K562 (cell line): Measurements from ENCODE around the gene TTC32. TPM values are rescaled to one million over a fixed set of nuclear protein-coding genes. Genes with fewer than 3 reads are reported as not detected.
A peak's percentile ranks its signal among the peaks of the same experiment; 100 is the strongest.

Experiments
- ARID1B ChIP-seq: fragments of 450-650 bp; IDR thresholded peaks from 2 replicates; pipeline ENCODE4 v1.6.1; 2016; ENCODE audit warnings: antibody characterized with exemption, mild to moderate bottlenecking, inconsistent platforms
- CBFA2T3 ChIP-seq: fragments of 450-650 bp; IDR thresholded peaks from 2 replicates; pipeline ENCODE4 v1.6.1; 2017
- DPF2 ChIP-seq: fragments of 450-650 bp; IDR thresholded peaks from 2 replicates; pipeline ENCODE4 v1.6.1; 2016
- ETV5 ChIP-seq: sonication (generic); formaldehyde crosslinking; IDR thresholded peaks from 2 replicates; pipeline ENCODE4 v1.4.0; 2020; ENCODE audit warnings: low read depth, mild to moderate bottlenecking, missing genetic modification reagents
- FOSL1 ChIP-seq: fragments of 200-800 bp; sonication (Bioruptor generic); conservative IDR thresholded peaks from 2 replicates; pipeline ENCODE4 v1.6.1; 2016; ENCODE audit warnings: missing genetic modification characterization, missing compliant biosample characterization
- PHF21A ChIP-seq: fragments of 450-650 bp; IDR thresholded peaks from 2 replicates; pipeline ENCODE4 v1.6.1; 2017; ENCODE audit warnings: low read depth, borderline replicate concordance
- RBFOX2 ChIP-seq: fragments of 200-400 bp; formaldehyde crosslinking; IDR thresholded peaks from 2 replicates; pipeline ENCODE4 v1.6.1; 2017; ENCODE audit warnings: low read depth, mild to moderate bottlenecking, low read length, moderate library complexity
- RBM39 ChIP-seq: fragments of 200-400 bp; formaldehyde crosslinking; optimal IDR thresholded peaks from 2 replicates; pipeline ENCODE3; 2018; ENCODE audit warnings: low read depth, low read length
- RNF2 ChIP-seq: sonication (generic); IDR thresholded peaks from 2 replicates; pipeline ENCODE4 v1.6.1; 2016
- VEZF1 ChIP-seq: fragments of 200-800 bp; sonication (Bioruptor generic); IDR thresholded peaks from 2 replicates; pipeline ENCODE4 v1.6.1; 2017; ENCODE audit warnings: missing genetic modification characterization, missing compliant biosample characterization
- ZFX ChIP-seq: sonication (generic); formaldehyde crosslinking; IDR thresholded peaks from 2 replicates; pipeline ENCODE4 v1.8.0; 2022; ENCODE audit warnings: mild to moderate bottlenecking, missing genetic modification reagents, moderate library complexity
- polyA plus RNA-seq, 8 experiments: library from polyadenylated mRNA; depleted of rRNA in 4 of 8; stranded (reverse) in 5 of 8; unstranded in 3 of 8; fragments of >200 nt; fragmentation: Nextera tagmentation in 2 of 8; fragmentation: Illumina TruSeq in 1 of 8; extraction: Ambion mirVana in 2 of 8; extraction: Trizol in 1 of 8; gene quantifications; 2 replicates each; pipeline versions ENCODE4 v1.2.1 to v1.2.3, GENCODE V29; 2011 to 2014; ENCODE audit warnings: inconsistent platforms in 1 of 8, missing spikeins in 1 of 8
- total RNA-seq, 7 experiments: library from RNA; depleted of rRNA in 6 of 7; stranded (reverse); fragments of >200 nt in 6 of 7; fragmentation: Illumina TruSeq in 2 of 7; extraction: Trizol in 2 of 7; gene quantifications; 2 replicates each; pipeline versions ENCODE4 v1.2.1 to v1.2.3, GENCODE V29; 2011 to 2021; ENCODE audit warnings: low replicate concordance in 1 of 7

The TTC32 gene
- total and polyA plus RNA-seq, 9 of the 15 experiments (the other 6 are each of a cell fraction or from before 2014, with no cell fraction given): 27.6 to 71.4 (median 52.6) TPM

- TF ChIP-seq RBFOX2 (0 out of 2 replicates have a peak, but pooled peaks have one; percentile 2), VEZF1 (CRISPR knock-in tag) (0 out of 2 replicates have a peak, but pooled peaks have one; percentile 11), RNF2 (no peak), PHF21A (no peak), ARID1B (peak; percentile 62), ZFX (CRISPR knock-in tag) (peak; percentile 30; the same call in 1 of the 2 replicates), DPF2 (peak; percentile 51), FOSL1 (tag) (0 out of 2 replicates have a peak, but pooled peaks have one; percentile 41), ETV5 (CRISPR knock-in tag) (no peak), CBFA2T3 (peak; percentile 21; the same call in 1 of the 2 replicates), RBM39 (no peak)
Observed at GRCh38 chr2:19895535-19895934, 6.2 kb downstream of the TTC32 start (continued).
